GM20000 (cell line): ENCODE data around the gene IL18BP.

Source experiments
- DNase-seq: peaks from one replicate; pipeline ENCODE4 v3.0.0; 2012; ENCODE audit warnings: low spot score
- CTCF ChIP-seq: IDR thresholded peaks from 2 replicates; pipeline ENCODE4 v1.5.1; 2012; ENCODE audit warnings: mild to moderate bottlenecking, control low read depth; ENCODE audit errors: extremely low read depth, missing control alignments

The IL18BP gene

GRCh38 chr11:71996517-71996916, 2.2 kb upstream of the IL18BP start:
- DNase-seq: no peak
- TF ChIP-seq CTCF: no peak

GRCh38 chr11:71996946-71997345, 1.8 kb upstream of the IL18BP start:
- no peak for DNase-seq
- TF ChIP-seq CTCF: no peak

GRCh38 chr11:71997594-71997993, 1.1 kb upstream of the IL18BP start:
- DNase-seq: no peak

GRCh38 chr11:71998061-71998460, 648 bp upstream of the IL18BP start:
- DNase-seq: no peak
- TF ChIP-seq CTCF: no peak

More at GRCh38 chr11:71997594-71997993, 1.1 kb upstream of the IL18BP start:
- TF ChIP-seq CTCF: no peak

- no peak for TF ChIP-seq CTCF
- no peak for DNase-seq
Measured at GRCh38 chr11:71999362-71999761, 653 bp downstream of the IL18BP start.

GRCh38 chr11:71999798-72000197, 1.1 kb downstream of the IL18BP start:
- no peak for TF ChIP-seq CTCF
- no peak for DNase-seq

GRCh38 chr11:72000202-72000867, 1.6 kb downstream of the IL18BP start:
- no peak for TF ChIP-seq CTCF
- DNase-seq: no peak
